Esophagus squamous epithelium (tissue), 5 donors: Measurements from ENCODE around the gene C12orf60. TPM values are rescaled to one million over a fixed set of nuclear protein-coding genes. Genes with fewer than 3 reads are reported as not detected.
A peak's percentile ranks its signal among the peaks of the same experiment; 100 is the strongest.

Experiments
- DNase-seq: peaks from one replicate; lab custom pipeline; 2025; lab: John Stamatoyannopoulos, UW
- H3K27ac ChIP-seq, 4 donors: fragments of 200-600 bp; sonication (generic); one replicate each; pipeline ENCODE4 v1.5.1; 2016 to 2019; ENCODE audit warnings: mild to moderate bottlenecking in 1 of 4
- H3K27me3 ChIP-seq, 4 donors: fragments of 200-600 bp; sonication (generic); 1 replicate in 3 of 4; 2 replicates in 1 of 4; pipeline versions ENCODE4 v1.5.1 to v1.6.0; 2017 to 2021; ENCODE audit warnings: antibody characterized with exemption in 1 of 4
- H3K36me3 ChIP-seq, 3 donors: fragments of 200-600 bp; sonication (generic); one replicate each; pipeline ENCODE4 v1.5.1; 2016 to 2019
- H3K4me1 ChIP-seq, 3 donors: fragments of 200-600 bp; sonication (generic); one replicate each; pipeline ENCODE4 v1.5.1; 2017 to 2019
- H3K4me3 ChIP-seq, 4 donors: fragments of 200-600 bp; sonication (generic); 1 replicate in 3 of 4; 2 replicates in 1 of 4; pipeline ENCODE4 v1.5.1; 2016 to 2019; ENCODE audit warnings: mild to moderate bottlenecking in 2 of 4, moderate library complexity in 1 of 4
- H3K9me3 ChIP-seq, 3 donors: fragments of 200-600 bp; sonication (generic); one replicate each; pipeline ENCODE4 v1.5.1; 2016 to 2019
- CTCF ChIP-seq, 6 experiments: fragments of 450-650 bp in 4 of 6; fragments of 200-600 bp in 2 of 6; sonication (generic) in 2 of 6; IDR thresholded peaks; one replicate each; pipeline ENCODE4 v1.5.1; 2016 to 2019; ENCODE audit warnings: antibody characterized with exemption in 6 of 6, mild to moderate bottlenecking in 4 of 6, moderate library complexity in 4 of 6
- POLR2A ChIP-seq, 4 donors: fragments of 450-650 bp; IDR thresholded peaks; one replicate each; pipeline ENCODE4 v1.6.1; 2017; ENCODE audit warnings: antibody characterized with exemption in 4 of 4, mild to moderate bottlenecking in 4 of 4, moderate library complexity in 3 of 4
- WGBS, 2 donors: methylation state at CpG; one replicate each; pipeline ENCODE4 v1.1.5; 2018; 5-methylcytosine and 5-hydroxymethylcytosine counted together
- intact Hi-C: fragments of 100-400 bp; cut with DNase I; formaldehyde crosslinking; loops from one replicate; pipeline ENCODE4 v1.15.0; 2022
- total RNA-seq, 4 donors: library from RNA; depleted of rRNA; stranded (reverse); fragments of >200 nt; gene quantifications; one replicate each; pipeline ENCODE4 v1.1.0, GENCODE V29; 2016
- donor health status: DM: yes; HTN: yes; CAD: no.

Gene C12orf60
- total RNA-seq, 4 donors from 2014 or later: 0.15 to 2.6 (median 0.65) TPM

DNA sequence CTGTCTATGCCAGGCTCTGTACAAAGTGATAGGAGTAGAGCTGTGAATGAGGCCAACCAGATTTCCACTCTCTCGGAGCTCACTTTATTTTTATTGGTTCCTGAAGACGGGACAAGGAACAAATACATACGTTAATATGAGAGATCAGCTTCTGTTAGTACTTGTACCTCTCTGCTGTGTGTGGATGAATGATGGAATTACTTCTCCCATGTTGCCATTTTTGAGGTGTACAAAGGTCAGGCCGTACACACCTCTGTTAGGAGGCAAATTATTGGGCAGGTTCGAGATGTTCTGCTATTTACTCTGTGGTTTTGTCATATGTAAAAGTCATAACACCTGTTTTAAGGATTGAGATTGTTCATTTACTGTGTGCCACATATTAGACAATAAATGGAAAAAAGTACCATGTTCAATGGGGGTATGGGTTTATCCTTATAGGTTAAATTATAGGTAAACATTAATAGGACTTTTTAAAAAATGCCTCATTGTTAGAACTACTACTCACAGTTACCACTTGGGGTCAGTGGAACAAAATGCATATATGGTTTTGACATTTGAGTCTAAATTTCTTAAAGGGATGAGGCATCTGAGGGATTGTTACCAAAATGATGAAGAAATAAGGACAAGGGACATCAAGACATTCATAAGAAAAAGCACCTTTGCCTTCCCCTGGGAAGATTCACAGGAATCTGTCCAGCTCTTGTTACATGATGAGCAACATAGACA, 27.1 kb upstream of the C12orf60 start:
- peaks cover 4 to 48% (median 9%) of the 10 kb centered on the region in 3 donors for H3K4me1 ChIP-seq
- intact Hi-C loops: no loop called here

GRCh38 chr12:14777271-14777670, 26.2 kb upstream of the C12orf60 start:
- no peak overlapping the region for H3K4me3 ChIP-seq
- 27 to 41% methylated on average over 3 of the region's 3 CpGs for WGBS, 2 donors
- no peak for DNase-seq
- peak overlapping the region in 1 of 4 donors; percentile 14 for H3K27ac ChIP-seq
- no peaks in the 10 kb centered on the region for H3K36me3 ChIP-seq
- no peak for TF ChIP-seq CTCF (IDR thresholded peaks at IDR 0.05)
- no peak for TF ChIP-seq POLR2A (IDR thresholded peaks at IDR 0.05)
- H3K27me3 ChIP-seq: no peaks in the 10 kb centered on the region
- intact Hi-C loops: no loop called here
- no peaks in the 10 kb centered on the region for H3K9me3 ChIP-seq
- peaks cover 4 to 40% (median 5%) of the 10 kb centered on the region in 3 donors for H3K4me1 ChIP-seq

More for the DNA sequence above, 27.1 kb upstream of the C12orf60 start:
- no peaks in the 10 kb centered on the region for H3K9me3 ChIP-seq
- H3K27ac ChIP-seq: peak overlapping the region; percentile 93 to 99 (median 98)
- H3K4me3 ChIP-seq: peak overlapping the region in 2 of 4 donors; percentile 76 to 84
- DNase-seq: no peak
- 83 to 86% methylated on average over 5 of the region's 5 CpGs for WGBS, 2 donors
- no peak for TF ChIP-seq POLR2A (IDR thresholded peaks at IDR 0.05)
- TF ChIP-seq CTCF (IDR thresholded peaks at IDR 0.05): peak in 3 of 6 experiments; percentile 12 to 35 (median 22)
- H3K36me3 ChIP-seq: no peaks in the 10 kb centered on the region
- no peaks in the 10 kb centered on the region for H3K27me3 ChIP-seq

- Histone ChIP-seq H3K4me3 (no peak overlapping the region), H3K27ac (no peak overlapping the region), H3K4me1 (peaks cover 4 to 30% (median 5%) of the 10 kb centered on the region in 3 donors), H3K9me3 (no peaks in the 10 kb centered on the region), H3K27me3 (no peaks in the 10 kb centered on the region), H3K36me3 (peaks cover 0 to 11% (median 0%) of the 10 kb centered on the region in 3 donors)
- intact Hi-C loops: no loop called here
- TF ChIP-seq CTCF (IDR thresholded peaks at IDR 0.05): no peak
- no peak for TF ChIP-seq POLR2A (IDR thresholded peaks at IDR 0.05)
- 87 to 93% methylated on average over 2 of the region's 2 CpGs for WGBS, 2 donors
- DNase-seq: no peak
Observed at GRCh38 chr12:14779834-14780233, 23.6 kb upstream of the C12orf60 start.

DNA sequence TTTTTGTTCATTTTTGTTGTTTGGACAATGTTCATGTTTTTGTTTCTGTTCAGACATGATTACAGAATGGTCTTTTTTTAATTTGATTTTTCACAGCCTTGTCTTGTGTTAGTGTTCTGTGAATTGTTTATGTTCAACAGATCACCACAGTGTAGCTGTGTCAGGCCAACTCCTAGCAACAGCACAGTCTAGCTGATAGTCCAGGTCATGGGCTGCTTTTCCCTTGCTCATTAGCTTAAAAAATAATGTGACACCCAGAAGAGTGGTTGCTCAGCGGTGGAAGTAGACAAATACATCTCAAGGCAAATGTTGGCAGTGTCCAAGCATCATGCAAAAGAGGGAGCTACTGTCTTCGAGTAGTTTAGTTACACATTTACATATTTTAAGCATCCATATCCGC, 22.6 kb upstream of the C12orf60 start:
- intact Hi-C loops: no loop called here
- Histone ChIP-seq H3K27ac (no peak overlapping the region), H3K27me3 (no peaks in the 10 kb centered on the region), H3K4me3 (no peak overlapping the region), H3K9me3 (no peaks in the 10 kb centered on the region), H3K36me3 (peaks cover 0 to 21% (median 0%) of the 10 kb centered on the region in 3 donors), H3K4me1 (peaks cover 4 to 20% (median 5%) of the 10 kb centered on the region in 3 donors)
- WGBS, 2 donors: 76 to 77% methylated on average over 3 of the region's 3 CpGs
- DNase-seq: no peak
- TF ChIP-seq POLR2A (IDR thresholded peaks at IDR 0.05) (no peak), CTCF (IDR thresholded peaks at IDR 0.05) (no peak)

- intact Hi-C loops: no loop called here
- peaks cover 0 to 13% (median 5%) of the 10 kb centered on the region in 3 donors for H3K4me1 ChIP-seq
Observed at GRCh38 chr12:14781563-14781962, 21.9 kb upstream of the C12orf60 start.

More at GRCh38 chr12:14781563-14781962, 21.9 kb upstream of the C12orf60 start:
- TF ChIP-seq POLR2A (IDR thresholded peaks at IDR 0.05): no peak
- TF ChIP-seq CTCF (IDR thresholded peaks at IDR 0.05): no peak
- DNase-seq: no peak
- Histone ChIP-seq H3K36me3 (peaks cover 0 to 28% (median 2%) of the 10 kb centered on the region in 3 donors), H3K9me3 (no peaks in the 10 kb centered on the region), H3K4me3 (no peak overlapping the region), H3K27ac (no peak overlapping the region), H3K27me3 (no peaks in the 10 kb centered on the region)
- 60 to 80% methylated on average over 2 of the region's 2 CpGs for WGBS, 2 donors
